GM12878 (cell line): ENCODE data around the gene HMGN5. TPM values are rescaled to one million over a fixed set of nuclear protein-coding genes. Genes with fewer than 3 reads are reported as not detected.

Experiments
- ATAC-seq: fragments of 200-7000 bp; cut with Tn5 transposase; 3 replicates; pipeline ENCODE4 v1.9.1; 2020; ENCODE audit warnings: mild to moderate bottlenecking, moderate library complexity
- BruUV-seq: library from RNA; stranded (reverse); fragments of 400-500 nt; replicated peaks from 2 replicates; lab custom pipeline; 2021; lab: Mats Ljungman, UMichigan
- CTCF ChIA-PET: fragments of 300-600 bp; sonication (Branson Sonifier 250); formaldehyde crosslinking; extraction: SDS; loops from one replicate; lab custom pipeline; 2021; ENCODE audit warnings: inconsistent platforms; lab: Yijun Ruan, JAX
- POLR2A ChIA-PET: fragments of 350-600 bp; formaldehyde crosslinking; extraction: SDS; loops from one replicate; lab custom pipeline; 2021; ENCODE audit warnings: inconsistent platforms; lab: Charles Lee
- RAD21 ChIA-PET: fragments of 300-600 bp; sonication (Branson Sonifier 250); formaldehyde crosslinking; loops from one replicate; lab custom pipeline; 2023; ENCODE audit warnings: antibody characterized with exemption; ENCODE audit not compliant: unreplicated experiment; lab: Charles Lee
- SMC1A ChIA-PET: fragments of 300-600 bp; sonication (Branson Sonifier 250); formaldehyde crosslinking; loops from one replicate; lab custom pipeline; 2023; ENCODE audit not compliant: unreplicated experiment, uncharacterized antibody; lab: Charles Lee
- DNase-seq: peaks from one replicate; pipeline ENCODE4 v3.0.0-alpha.2; 2011; ENCODE audit warnings: low read depth, low spot score
- FAIRE-seq: peaks from 3 replicates; lab custom pipeline; 2011; peaks lifted over from hg19 to GRCh38; lab: Jason Lieb, UNC
- H2AFZ ChIP-seq: 2 replicates; pipeline ENCODE4 v1.6.0; 2011; ENCODE audit warnings: low read depth, low read length, control low read depth; ENCODE audit not compliant: control insufficient read depth
- H3K27ac ChIP-seq: 2 replicates; pipeline ENCODE4 v1.5.1; 2011; ENCODE audit warnings: control low read depth; ENCODE audit not compliant: control insufficient read depth, insufficient read depth
- H3K27me3 ChIP-seq, 2 experiments: replicated peaks in 1 of 2; 2 replicates each; pipeline versions ENCODE4 v1.6.0 to v1.6.1; 2011; ENCODE audit warnings: low read length in 1 of 2; ENCODE audit not compliant: control insufficient read depth in 2 of 2, insufficient read depth in 2 of 2
- H3K36me3 ChIP-seq, 2 experiments: 2 replicates each; pipeline ENCODE4 v1.5.1; 2011; ENCODE audit warnings: low read length in 1 of 2; ENCODE audit not compliant: control insufficient read depth in 2 of 2, insufficient read depth in 2 of 2
- H3K4me1 ChIP-seq: 2 replicates; pipeline ENCODE4 v1.6.1; 2011; ENCODE audit warnings: mild to moderate bottlenecking, low read length, moderate library complexity, mixed read lengths; ENCODE audit not compliant: control insufficient read depth, insufficient read depth
- H3K4me2 ChIP-seq: 2 replicates; pipeline ENCODE4 v1.6.0; 2011; ENCODE audit warnings: control low read depth; ENCODE audit not compliant: control insufficient read depth, insufficient read depth
- H3K4me3 ChIP-seq: fragments of 200-600 bp; sonication (generic); 2 replicates; pipeline ENCODE4 v1.5.1; 2016
- H3K79me2 ChIP-seq: 2 replicates; pipeline ENCODE4 v1.6.0; 2011; ENCODE audit warnings: low read length; ENCODE audit not compliant: control insufficient read depth, insufficient read depth
- H3K9ac ChIP-seq: 2 replicates; pipeline ENCODE4 v1.8.0; 2011; ENCODE audit warnings: low read length, control low read depth, mixed read lengths; ENCODE audit not compliant: control insufficient read depth, insufficient read depth
- H3K9me3 ChIP-seq: replicated peaks from 3 replicates; pipeline ENCODE4 v1.5.1; 2011; ENCODE audit warnings: mild to moderate bottlenecking, low read length; ENCODE audit not compliant: control insufficient read depth, insufficient read depth
- H4K20me1 ChIP-seq: 2 replicates; pipeline ENCODE4 v1.6.0; 2011; ENCODE audit not compliant: control insufficient read depth, insufficient read depth
- ATF7 ChIP-seq: fragments of 450-650 bp; IDR thresholded peaks from 2 replicates; pipeline ENCODE4 v1.6.1; 2016; ENCODE audit warnings: low read depth, mild to moderate bottlenecking
- CBFB ChIP-seq: IDR thresholded peaks from 2 replicates; pipeline ENCODE4 v1.6.1; 2016; ENCODE audit warnings: antibody characterized with exemption, low read depth
- IRF5 ChIP-seq: fragments of 450-650 bp; IDR thresholded peaks from 2 replicates; pipeline ENCODE4 v1.6.1; 2017; ENCODE audit warnings: borderline replicate concordance
- NFIC ChIP-seq: IDR thresholded peaks from 2 replicates; pipeline ENCODE4 v1.6.1; 2012; ENCODE audit warnings: low read depth, mild to moderate bottlenecking, inconsistent platforms, low read length, moderate library complexity
- PAX5 ChIP-seq: IDR thresholded peaks from 2 replicates; pipeline ENCODE4 v1.6.1; 2011; ENCODE audit warnings: low read depth, low read length, borderline replicate concordance
- POLR2AphosphoS5 ChIP-seq: IDR thresholded peaks from 2 replicates; pipeline ENCODE4 v1.6.1; 2011; ENCODE audit warnings: mild to moderate bottlenecking, low read length, inconsistent platforms
- SUPT20H ChIP-seq: IDR thresholded peaks from 2 replicates; pipeline ENCODE4 v1.6.1; 2011; ENCODE audit warnings: low read depth, mild to moderate bottlenecking, low read length, moderate library complexity, borderline replicate concordance; ENCODE audit not compliant: control insufficient read depth
- ZNF274 ChIP-seq: IDR thresholded peaks from one replicate; pipeline ENCODE4 v1.8.0; 2011; ENCODE audit not compliant: insufficient read length, insufficient read depth
- WGBS: methylation state at CpG from one replicate; pipeline ENCODE4 v1.1.6; 2016; ENCODE audit warnings: low lambda C conversion rate; ENCODE audit not compliant: insufficient replicate concordance, insufficient coverage; ENCODE audit errors: missing lambda C conversion rate; 5-methylcytosine and 5-hydroxymethylcytosine counted together
- in situ Hi-C: fragments of 300-500 bp; cut with MboI; formaldehyde crosslinking; loops from 9 replicates; pipeline ENCODE4 v1.14.3; 2018; ENCODE audit warnings: mixed read lengths
- intact Hi-C: fragments of 100-400 bp; cut with micrococcal nuclease; formaldehyde crosslinking; loops from one replicate; pipeline ENCODE4 v1.14.2; 2022; ENCODE audit not compliant: unreplicated experiment
- polyA plus RNA-seq, 11 experiments: library from polyadenylated mRNA; depleted of rRNA in 4 of 11; unstranded in 6 of 11; stranded (reverse) in 5 of 11; fragments of >200 nt; fragmentation: Nextera tagmentation in 4 of 11; fragmentation: Illumina TruSeq in 1 of 11; extraction: Ambion mirVana in 4 of 11; extraction: Trizol in 1 of 11; gene quantifications; 1 replicate in 1 of 11; 2 replicates in 10 of 11; pipeline versions ENCODE4 v1.2.1 to v1.2.3, GENCODE V29; 2011 to 2016; ENCODE audit warnings: inconsistent platforms in 2 of 11, missing spikeins in 2 of 11, low read depth in 1 of 11
- total RNA-seq, 4 experiments: library from RNA; depleted of rRNA in 3 of 4; stranded (reverse); fragments of >200 nt in 3 of 4; fragmentation: Illumina TruSeq in 1 of 4; extraction: Trizol in 1 of 4; gene quantifications; 2 replicates each; pipeline versions ENCODE4 v1.2.1 to v1.2.3, GENCODE V29; 2013 to 2021
- TF ChIP-seq, protein P1 (sequence below): IDR thresholded peaks from 2 replicates; pipeline ENCODE4 v1.6.1; 2012; ENCODE audit warnings: low read depth, low read length, improper control_type of control experiment

Gene HMGN5
- total and polyA plus RNA-seq, 10 of the 15 experiments (the other 5 are each of a cell fraction or from before 2014, with no cell fraction given) = 3.5 to 93.6 (median 29.7) TPM

- TF ChIP-seq SUPT20H (no peak), CBFB (no peak), PAX5 (no peak), ZNF274 (no peak), IRF5 (no peak), NFIC (no peak), ATF7 (0 out of 2 replicates have a peak, but pooled peaks have one; percentile 0), POLR2AphosphoS5 (no peak)
- TF ChIP-seq, protein P1, sequence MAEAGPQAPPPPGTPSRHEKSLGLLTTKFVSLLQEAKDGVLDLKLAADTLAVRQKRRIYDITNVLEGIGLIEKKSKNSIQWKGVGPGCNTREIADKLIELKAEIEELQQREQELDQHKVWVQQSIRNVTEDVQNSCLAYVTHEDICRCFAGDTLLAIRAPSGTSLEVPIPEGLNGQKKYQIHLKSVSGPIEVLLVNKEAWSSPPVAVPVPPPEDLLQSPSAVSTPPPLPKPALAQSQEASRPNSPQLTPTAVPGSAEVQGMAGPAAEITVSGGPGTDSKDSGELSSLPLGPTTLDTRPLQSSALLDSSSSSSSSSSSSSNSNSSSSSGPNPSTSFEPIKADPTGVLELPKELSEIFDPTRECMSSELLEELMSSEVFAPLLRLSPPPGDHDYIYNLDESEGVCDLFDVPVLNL = no peak
- Histone ChIP-seq H3K4me1 (no peaks in the 10 kb centered on the region), H3K79me2 (peaks cover 50% of the 10 kb centered on the region), H3K4me3 (peak overlapping the region; percentile 63; the same call in 1 of the 2 replicates), H3K9ac (peak overlapping the region; percentile 94), H3K36me3 (no peaks in the 10 kb centered on the region), H3K4me2 (peak overlapping the region; percentile 64), H3K9me3 (no peaks in the 10 kb centered on the region), H4K20me1 (no peaks in the 10 kb centered on the region), H3K27me3 (no peaks in the 10 kb centered on the region), H3K27ac (peak overlapping the region; percentile 91), H2AFZ (no peak overlapping the region; the same call in 1 of the 2 replicates)
- ChIA-PET POLR2A (interaction anchor here (0.7 to 2.0 kb wide), 4 partner anchors 8 to 394 kb away, joined by 3 to 6 read pairs (median 4); no protein-coding TSS in a partner anchor), SMC1A (interaction anchor here (1.2 to 2.3 kb wide), 6 partner anchors 48 to 395 kb away, joined by 3 to 7 read pairs (median 5); no protein-coding TSS in a partner anchor), RAD21 (interaction anchor here (1.5 to 1.9 kb wide), 2 partner anchors 82 to 174 kb away, joined by 5 to 8 read pairs; no protein-coding TSS in a partner anchor), CTCF (interaction anchor here (1.7 to 2.5 kb wide), 5 partner anchors 8 to 393 kb away, joined by 8 to 13 read pairs (median 10); partner anchors contain the start of gene BRWD3)
- FAIRE-seq (no peak), ATAC-seq (peak; percentile 6), DNase-seq (no peak)
- intact Hi-C loops = loop anchor here (2.0 kb wide), 2 partner anchors 82 to 394 kb away; partner anchors contain the start of gene BRWD3
- in situ Hi-C loops = loop anchor here (5.0 kb wide), 1 partner anchor 391 kb away; no protein-coding TSS in a partner anchor
- BruUV-seq = no TSS peak
- WGBS = 5% methylated on average over 1 of the region's 1 CpG
Measured at GRCh38 chrX:81202943-81203342, 1.2 kb upstream of the HMGN5 start.
